GM21825 (cell line): ENCODE data around the gene TCF7.
A peak's percentile ranks its signal among the peaks of the same experiment; 100 is the strongest.

Source experiments
- ATAC-seq: cut with Tn5 transposase; IDR thresholded peaks from one replicate; pipeline ENCODE4 v1.9.1; 2021; ENCODE audit warnings: mild to moderate bottlenecking, moderate library complexity; ENCODE audit not compliant: unreplicated experiment

Gene TCF7

GRCh38 chr5:134088994-134089560, 25.4 kb upstream of the TCF7 start:
- ATAC-seq: no peak

DNA sequence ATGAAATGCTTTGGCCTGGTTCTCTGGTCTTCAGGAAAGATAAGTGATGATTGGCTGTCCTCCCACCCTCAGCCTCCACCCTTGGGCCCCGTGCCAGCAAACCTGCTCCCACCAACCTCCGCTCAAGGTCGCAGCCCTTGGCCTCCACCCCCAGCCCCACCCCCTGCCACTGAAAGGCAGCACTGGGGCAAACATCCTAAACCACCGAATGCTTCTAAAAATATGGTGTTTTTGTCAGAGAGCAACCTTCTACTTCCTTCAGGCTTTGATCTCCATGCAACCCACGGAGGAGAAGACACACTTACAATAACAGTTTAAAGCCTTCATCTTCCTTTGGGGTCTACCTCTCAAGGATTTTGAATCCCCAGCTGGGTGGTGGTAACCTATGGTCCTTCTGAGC, 24.0 kb upstream of the TCF7 start:
- no peak for ATAC-seq

DNA sequence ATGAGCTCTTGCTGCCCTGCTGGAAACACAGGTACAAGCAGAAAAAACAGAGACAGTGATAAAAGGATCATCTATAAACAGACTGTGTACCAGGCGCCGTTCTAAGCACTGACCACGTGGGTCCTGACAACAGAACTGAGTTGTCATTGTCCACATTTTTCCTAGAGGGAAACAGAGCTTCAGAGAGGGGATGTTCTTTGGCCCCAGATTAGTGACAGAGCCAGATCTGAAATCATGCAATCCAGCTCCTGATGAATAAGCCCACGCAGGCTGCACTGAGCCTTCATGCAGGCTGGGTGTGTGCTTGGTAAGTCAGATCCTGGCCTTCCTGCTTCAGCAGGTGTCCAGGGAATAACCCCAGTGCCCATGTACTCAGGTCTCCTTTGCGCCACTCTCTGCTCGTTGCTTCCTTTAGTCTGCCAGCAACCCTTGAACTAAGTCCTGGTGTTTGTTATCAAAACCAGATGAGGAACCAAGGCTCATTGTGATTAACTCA, 22.8 kb upstream of the TCF7 start:
- no peak for ATAC-seq

- ATAC-seq: no peak
These were observed 21.6 kb upstream of the TCF7 start for GRCh38 chr5:134092875-134093274.

GRCh38 chr5:134093351-134093750, 21.1 kb upstream of the TCF7 start:
- ATAC-seq: no peak

DNA sequence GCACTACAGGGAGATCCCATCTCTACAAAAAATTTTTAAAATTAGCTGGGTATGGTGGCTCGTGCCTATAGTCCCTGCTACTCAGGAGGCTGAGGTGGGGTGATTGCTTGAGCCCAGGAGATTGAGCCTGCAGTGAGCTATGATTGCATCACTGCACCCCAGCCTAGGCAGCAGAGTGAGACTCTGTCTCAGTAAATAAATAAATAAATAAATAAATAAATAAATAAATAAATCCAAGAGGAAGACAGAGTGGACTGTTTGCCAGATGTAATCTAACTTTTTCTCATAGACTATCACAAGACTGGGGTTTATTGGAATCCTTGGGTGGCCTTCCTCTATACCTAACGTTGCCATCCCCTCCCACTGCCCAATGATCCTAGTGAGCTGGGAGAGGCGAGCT, 19.2 kb upstream of the TCF7 start:
- ATAC-seq: no peak

DNA sequence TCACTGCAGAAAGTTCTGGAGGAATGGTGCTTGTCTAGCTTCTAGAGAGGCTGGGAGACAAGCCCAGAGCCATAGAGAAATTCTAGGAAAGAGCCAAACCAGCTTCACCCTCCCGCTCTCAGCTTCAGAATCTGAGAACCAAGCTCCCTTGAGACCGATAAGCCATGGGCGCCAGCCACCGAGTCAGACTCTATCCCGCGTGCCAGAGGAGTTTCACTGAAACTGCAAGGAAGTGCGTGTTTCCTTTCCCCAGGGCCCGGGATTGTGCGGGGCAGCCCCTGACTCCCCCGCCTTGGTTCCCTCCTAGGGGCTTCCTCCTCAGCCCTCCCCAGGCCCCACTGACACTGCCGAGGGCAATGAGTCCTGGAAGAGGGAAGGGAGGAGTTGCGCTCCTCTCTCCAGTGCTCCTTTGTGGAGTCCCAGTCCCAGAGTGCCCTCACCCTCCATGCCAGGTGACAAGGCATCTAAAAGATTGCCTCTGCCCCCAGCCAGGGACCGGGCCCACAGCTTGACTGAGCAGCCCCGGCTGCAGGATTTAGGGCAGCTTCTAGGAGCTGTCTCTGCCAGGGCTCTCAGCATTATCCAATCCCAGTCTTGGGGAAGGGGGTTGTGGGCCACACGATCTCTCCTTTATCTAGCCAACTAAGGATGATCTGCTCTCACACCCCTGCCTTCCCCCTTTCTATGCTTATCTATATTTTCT, 18.4 kb upstream of the TCF7 start:
- no peak for ATAC-seq

DNA sequence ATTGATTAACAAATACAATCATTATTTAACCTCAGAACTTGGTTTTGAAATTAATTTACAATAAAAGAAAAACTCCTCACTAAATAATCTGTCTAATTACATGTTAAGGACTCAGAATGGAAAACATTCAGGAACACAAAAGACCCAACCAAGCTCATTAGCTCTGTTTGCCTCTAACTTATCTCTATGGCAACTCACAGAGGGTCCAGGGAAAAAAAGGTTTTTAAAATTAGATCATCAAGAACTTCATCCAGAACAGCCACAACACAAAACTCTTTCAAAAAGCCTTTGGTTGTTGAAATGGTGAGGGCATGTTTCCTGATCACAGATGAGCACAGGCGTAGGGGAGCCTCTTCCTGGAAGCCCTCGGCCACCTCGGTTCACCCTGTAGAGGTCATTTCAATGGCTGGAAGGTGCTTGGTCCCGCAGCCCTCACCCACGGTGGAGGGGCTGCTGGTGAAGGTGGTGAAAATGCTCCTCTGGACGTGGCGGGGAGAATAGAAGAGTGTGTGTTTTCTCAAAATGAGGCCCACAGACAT, 17.2 kb upstream of the TCF7 start:
- ATAC-seq: no peak

- no peak for ATAC-seq
These were observed 15.8 kb upstream of the TCF7 start for GRCh38 chr5:134098690-134099089.

DNA sequence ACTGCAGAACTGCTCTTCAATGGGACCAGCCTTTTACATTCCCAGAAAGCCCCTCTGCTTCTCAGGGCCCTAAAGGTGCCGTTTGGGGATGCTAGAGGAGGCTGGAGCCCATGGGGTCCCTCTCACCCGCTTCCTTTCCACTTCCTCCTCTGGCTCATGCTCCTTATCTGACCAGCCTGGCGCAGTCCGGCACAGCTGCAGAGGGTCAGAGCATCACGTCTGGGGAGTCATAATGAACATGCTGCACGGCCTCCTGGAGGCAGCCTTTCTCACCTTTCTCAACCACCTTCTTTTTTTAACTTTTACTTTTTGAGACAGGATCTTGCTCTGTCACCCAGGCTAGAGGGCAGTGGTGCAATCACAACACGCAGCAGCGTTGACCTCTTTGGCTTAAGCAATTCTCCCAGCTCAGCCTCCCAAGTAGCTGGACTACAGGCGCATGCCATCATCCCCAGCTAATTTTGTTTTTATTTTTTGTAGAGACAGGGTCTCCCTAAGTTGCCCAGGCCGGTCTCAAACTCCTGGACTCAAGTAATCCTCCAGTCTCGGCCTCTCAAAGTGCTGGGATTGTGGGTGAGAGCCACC, 15.1 kb upstream of the TCF7 start:
- ATAC-seq: no peak

DNA sequence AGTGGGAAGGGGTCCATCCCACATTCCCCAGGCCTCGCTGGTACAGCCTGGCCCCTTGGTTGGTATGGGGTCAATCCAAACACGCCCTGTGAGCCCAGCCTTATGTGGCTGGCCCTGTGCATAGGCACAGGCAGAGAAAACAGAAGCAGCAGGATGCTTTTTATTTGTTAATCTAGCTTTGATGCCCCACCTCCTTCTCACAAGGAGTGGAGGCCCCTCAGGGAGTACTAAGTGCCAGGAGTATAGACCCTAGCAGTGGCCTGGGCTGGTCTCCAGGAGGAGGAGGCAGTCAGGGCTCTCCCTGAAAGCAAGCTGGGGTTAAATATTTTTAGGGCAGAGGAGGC, 14.6 kb upstream of the TCF7 start:
- ATAC-seq: no peak

GRCh38 chr5:134100283-134101091, 14.0 kb upstream of the TCF7 start:
- ATAC-seq: peak; percentile 78

DNA sequence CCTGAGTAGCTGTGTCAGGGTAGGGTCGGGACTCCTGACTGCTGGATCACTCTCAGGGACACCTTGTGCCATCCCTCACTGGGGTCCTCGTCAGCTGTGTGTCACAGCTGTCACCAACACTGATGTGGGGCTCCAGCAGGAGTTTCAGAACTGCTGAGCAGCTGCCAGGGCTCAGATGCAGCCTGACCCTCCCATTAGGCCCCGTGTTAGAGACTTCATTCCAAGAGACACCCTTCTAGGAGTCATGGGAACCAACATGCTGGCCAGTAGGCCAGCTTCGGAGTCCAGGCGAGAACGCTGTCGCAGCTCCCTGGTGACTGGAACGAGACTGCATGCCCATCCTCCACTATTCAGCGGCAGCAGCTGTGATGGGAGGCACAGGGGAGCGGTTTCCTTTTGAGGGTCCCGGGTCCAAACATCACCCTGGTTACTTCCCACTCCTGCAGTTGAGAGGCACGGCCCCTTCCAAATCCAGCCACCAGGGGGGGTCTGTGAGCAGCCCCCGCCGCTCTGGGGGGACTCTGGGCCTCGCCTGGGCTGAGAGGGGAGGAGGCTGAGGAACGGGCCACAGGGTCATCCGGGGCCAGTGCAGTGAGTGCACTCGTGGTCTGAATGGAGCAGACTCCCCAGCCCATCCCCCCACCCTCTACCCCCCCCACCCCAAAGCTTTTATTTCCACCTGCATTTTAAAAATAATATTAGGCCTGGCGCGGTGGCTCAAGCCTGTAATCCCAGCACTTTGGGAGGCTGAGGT, 12.6 kb upstream of the TCF7 start:
- ATAC-seq: no peak

DNA sequence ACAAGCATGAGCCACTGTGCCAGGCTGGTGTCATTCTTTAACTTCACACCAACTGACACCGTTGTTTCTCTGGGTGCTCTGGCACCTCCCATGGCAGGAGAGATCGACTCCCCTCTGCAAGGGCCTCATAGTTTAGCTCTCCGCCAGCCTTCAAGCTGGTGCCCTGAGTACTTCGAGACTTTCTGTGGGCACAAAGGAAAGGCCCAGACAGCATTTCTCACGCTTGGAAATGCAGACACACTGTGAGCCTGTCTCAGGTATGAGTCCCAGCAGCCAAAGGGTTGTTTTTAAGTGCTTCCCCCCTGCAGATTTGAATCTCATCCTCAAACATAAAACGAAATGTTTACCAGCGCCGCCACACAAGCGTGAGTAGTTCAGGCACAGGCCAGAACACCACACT, 11.1 kb upstream of the TCF7 start:
- no peak for ATAC-seq

DNA sequence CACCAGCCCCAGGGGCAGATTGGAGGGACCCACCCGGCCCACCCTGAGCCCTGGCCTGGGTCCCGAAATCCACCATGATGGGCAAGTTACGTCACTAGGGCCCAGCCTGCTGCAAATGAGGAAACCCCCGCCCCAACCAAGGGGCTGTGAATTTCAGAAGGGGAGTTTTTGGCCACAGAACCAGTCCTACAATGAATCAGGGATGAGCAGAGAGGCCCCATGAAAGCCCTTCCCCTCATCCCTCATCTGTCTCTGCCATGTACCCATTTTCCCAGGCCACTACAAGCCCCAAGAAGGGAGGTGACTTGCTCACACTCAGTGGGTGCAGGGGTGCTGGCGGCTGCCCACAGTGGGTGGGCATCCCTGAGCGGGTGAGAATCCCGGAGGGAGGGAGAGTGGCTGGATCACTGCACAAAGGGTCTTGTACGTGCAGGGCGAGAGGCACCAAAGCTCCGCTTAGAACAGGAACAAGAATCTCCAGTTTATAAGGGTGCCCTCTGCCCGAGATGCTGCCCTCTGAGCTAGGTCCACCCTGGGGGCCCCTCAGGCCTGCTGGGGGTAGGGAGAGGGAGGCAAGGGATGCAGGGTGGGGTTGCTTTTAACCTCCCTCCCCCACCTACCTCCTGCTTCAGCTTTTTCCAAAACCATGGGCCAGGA, 10.4 kb upstream of the TCF7 start:
- no peak for ATAC-seq

DNA sequence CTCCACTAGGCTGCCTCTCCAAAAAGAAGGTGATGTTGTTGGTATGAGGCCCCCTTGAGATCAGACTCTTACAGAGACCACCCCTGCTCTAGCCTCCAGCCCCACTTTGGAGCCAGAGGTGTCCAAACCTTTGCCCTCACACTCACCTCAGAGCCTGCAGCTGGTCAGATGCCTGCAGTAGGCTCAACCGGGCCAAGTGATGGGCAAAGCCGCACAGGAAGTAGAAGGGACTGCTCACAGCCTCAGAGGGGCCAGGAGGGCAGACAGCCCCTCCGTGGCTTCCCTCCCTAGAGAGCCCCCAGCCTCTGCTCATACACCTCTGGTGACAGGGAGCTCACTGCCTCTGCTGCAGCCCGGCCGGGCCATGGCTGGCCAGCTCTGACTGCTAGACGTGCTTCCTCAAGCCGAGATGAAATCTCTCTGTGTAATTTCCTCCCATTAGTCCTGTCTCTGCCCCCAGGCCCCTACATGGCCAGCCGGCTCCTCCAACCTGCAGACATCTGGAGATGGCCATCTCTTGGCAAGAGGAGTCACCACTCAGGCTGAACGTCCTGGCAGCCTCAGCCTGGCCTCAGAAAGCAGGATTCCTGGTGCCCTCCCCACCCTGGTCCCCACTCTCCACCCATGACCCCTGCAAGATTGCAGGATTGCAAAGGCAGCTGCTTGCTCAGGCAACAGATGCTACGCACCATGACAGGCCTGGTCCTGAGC, 7.3 kb upstream of the TCF7 start:
- ATAC-seq: no peak

GRCh38 chr5:134107779-134108178, 6.7 kb upstream of the TCF7 start:
- no peak for ATAC-seq

- no peak for ATAC-seq
These were observed 4.1 kb upstream of the TCF7 start for GRCh38 chr5:134110382-134110781.

- ATAC-seq: no peak
These were observed 2.5 kb upstream of the TCF7 start for GRCh38 chr5:134111741-134112647.
